DMS153 (cell line): ENCODE data around the gene SETD3.

Experiments
- DNase-seq: peaks from one replicate; lab custom pipeline; 2025; lab: John Stamatoyannopoulos, UW

Gene SETD3

GRCh38 chr14:99497341-99497740, 16.7 kb upstream of the SETD3 start:
- DNase-seq: no peak

- no peak for DNase-seq
Observed at GRCh38 chr14:99484106-99484505, 3.4 kb upstream of the SETD3 start.

- no peak for DNase-seq
Observed at GRCh38 chr14:99481745-99482099, 1.1 kb upstream of the SETD3 start.

GRCh38 chr14:99480917-99481744, 472 bp upstream of the SETD3 start, which contains the start of gene CCNK:
Gene CCNK, plus strand, starts transcription at chr14:99481409. Its CDS starts 11,269 bp downstream, at chr14:99492678.
- DNase-seq: peak; percentile 96

- DNase-seq: no peak
Observed at GRCh38 chr14:99479160-99479905, 1.3 kb downstream of the SETD3 start.

GRCh38 chr14:99478128-99478527, 2.5 kb downstream of the SETD3 start:
- no peak for DNase-seq

- DNase-seq: no peak
Observed at GRCh38 chr14:99476864-99477263, 3.8 kb downstream of the SETD3 start.

GRCh38 chr14:99475660-99476059, 5.0 kb downstream of the SETD3 start:
- no peak for DNase-seq

GRCh38 chr14:99475179-99475578, 5.5 kb downstream of the SETD3 start:
- no peak for DNase-seq

GRCh38 chr14:99473458-99473857, 7.2 kb downstream of the SETD3 start:
- DNase-seq: no peak

- DNase-seq: no peak
Observed at GRCh38 chr14:99472937-99473336, 7.7 kb downstream of the SETD3 start.

- DNase-seq: no peak
Observed at GRCh38 chr14:99471731-99472130, 8.9 kb downstream of the SETD3 start.

GRCh38 chr14:99468836-99469592, 11.6 kb downstream of the SETD3 start:
- no peak for DNase-seq

GRCh38 chr14:99468081-99468480, 12.6 kb downstream of the SETD3 start:
- no peak for DNase-seq

- DNase-seq: no peak
Observed at GRCh38 chr14:99467336-99468078, 13.2 kb downstream of the SETD3 start.

- no peak for DNase-seq
Observed at GRCh38 chr14:99466758-99467157, 13.9 kb downstream of the SETD3 start.

GRCh38 chr14:99465288-99465687, 15.4 kb downstream of the SETD3 start:
- no peak for DNase-seq

- no peak for DNase-seq
Observed at GRCh38 chr14:99463974-99464373, 16.7 kb downstream of the SETD3 start.

GRCh38 chr14:99462210-99462609, 18.4 kb downstream of the SETD3 start:
- DNase-seq: no peak

GRCh38 chr14:99461411-99462085, 19.1 kb downstream of the SETD3 start:
- no peak for DNase-seq

- DNase-seq: no peak
Observed at GRCh38 chr14:99460793-99461192, 19.9 kb downstream of the SETD3 start.
